Midbrain (tissue), 1 donor: Measurements from ENCODE around the gene ITGB8.
A peak's percentile ranks its signal among the peaks of the same experiment; 100 is the strongest.
"Not testable (repeated sequence)": the region's sequence is repeated elsewhere in the genome, so short reads cannot be mapped to it uniquely, and the experiment has no call there.

Source experiments
- DNase-seq: peaks from one replicate; lab custom pipeline; 2025; lab: John Stamatoyannopoulos, UW

The ITGB8 gene

DNA sequence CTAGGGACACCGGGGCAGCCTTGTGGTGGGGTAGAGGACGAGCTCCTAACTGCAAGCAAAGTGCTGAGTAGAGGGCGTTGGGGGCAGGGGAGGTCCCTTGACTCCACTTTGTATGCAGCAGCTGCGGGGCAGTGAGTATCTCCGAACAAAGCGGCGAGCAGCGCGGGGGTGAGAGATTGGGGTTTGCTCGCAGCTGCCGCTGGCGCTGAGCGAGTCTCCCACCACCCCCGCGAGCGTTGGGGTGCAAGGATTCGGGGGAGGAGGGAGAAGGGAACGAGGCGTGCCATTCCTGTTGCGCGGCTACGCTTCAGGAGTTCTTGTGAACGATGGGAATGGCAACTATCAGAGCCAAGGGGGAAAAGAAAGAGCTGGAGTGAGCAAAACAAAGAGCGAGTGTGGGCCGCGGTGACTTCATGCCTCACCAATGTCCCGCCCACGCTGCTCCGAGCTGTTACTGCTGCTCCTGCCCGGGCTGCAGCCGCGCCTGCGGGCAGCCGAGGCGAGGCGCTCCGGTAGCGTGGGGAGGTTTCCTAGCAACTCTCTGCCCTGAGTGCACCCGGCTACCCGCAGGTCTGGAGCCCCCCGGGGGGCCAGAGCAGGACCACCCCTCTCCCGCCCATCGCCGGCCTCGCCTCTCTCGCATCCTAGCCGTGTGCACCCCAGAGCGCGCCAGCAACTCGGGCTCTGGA, at the start of gene ITGB8:
TSS of gene ITGB8 (plus strand) at position 662 of the 689 bp plus-strand sequence. CDS start 907 bp downstream, outside the sequence.
- DNase-seq: peak; percentile 85

DNA sequence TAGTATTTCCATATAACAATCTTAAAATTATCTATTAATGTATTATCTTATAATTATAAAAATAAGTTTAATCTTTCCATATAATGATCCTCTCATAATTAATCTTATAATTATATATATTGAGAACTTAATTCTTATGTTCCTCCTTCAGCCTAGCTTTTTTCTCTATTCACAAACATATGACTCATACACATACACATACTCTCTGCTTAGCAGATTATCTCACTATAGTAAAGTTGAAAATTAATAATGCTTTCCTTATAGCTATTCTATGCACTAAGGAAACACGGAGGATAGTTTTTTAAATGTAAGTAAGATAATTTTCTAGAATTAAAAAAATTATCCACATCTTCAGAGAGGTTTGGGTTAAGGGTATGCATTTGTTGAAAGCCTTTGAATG, 47.7 kb upstream of the ITGB8 start:
- no peak for DNase-seq

DNA sequence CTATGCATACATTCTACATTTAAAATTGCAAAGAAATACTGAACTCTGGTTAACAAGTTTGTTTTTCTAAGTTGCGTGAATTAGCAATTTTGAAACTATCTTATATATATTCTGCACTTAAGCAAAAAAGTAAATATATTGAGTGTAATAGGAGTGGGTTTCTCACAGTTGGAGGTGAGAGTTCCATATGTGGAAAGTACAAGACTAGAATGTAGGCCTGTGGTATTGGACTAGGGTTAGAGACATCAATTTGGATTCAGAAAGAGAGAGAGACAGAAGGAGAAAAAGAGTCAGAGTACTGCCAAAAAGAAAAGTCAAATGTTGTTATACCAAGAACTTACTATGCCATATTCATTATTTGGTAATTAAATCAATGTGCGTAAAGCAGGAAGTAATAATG, 47.3 kb upstream of the ITGB8 start:
- no peak for DNase-seq

DNA sequence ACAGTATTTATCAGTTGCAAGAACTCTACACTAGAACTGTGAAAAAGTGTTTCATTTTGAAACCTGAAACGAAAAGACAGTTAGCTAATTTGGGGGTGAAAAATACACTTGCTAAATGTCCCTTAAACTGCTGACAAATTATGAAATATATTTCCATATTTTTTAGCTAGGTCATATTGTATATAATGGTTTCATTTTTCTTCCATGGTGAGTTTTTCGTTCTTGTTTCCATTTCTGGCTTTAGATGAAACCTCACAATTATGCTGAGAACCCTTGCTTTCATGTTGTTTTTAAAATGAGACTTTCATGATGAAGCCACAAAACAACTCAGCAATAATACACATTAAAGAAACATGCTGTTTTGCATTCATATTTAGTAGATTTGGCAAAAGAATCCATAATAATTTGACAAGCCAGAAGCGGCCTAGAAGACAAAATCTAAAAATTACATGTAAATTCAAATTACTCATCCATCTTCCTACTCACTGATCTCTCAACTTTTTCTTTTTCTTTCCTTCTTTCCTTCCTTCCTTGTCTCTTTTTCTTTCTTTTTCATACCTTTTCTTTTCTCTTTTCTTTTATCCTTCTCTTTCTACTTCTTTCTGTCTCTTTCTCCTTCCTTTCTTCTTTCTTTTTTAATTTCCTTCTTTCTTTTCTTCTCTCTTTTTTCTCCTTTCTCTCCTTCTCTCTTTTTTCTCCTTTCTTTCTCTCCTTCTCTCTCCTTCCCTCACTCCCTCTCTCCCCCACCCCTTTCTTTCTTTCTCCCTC, 46.5 kb upstream of the ITGB8 start:
- DNase-seq: no peak

DNA sequence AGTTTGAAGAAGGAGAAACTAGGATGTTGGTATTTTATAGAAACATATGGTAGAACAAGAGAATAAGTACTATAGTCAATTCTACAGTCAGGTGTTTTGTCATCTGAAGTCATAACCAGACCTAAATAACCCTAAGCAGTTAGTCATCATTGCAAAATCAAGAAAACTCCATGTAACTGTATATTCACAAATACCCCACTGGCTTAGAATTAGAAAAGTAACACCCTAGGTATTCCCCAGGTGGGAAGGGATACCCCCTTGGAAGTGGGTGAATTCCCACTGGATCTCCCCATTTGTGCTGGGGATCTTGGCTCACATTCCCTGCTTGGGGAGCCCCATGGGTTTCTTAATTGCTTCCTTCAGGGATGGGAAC, 45.9 kb upstream of the ITGB8 start:
- DNase-seq: no peak

DNA sequence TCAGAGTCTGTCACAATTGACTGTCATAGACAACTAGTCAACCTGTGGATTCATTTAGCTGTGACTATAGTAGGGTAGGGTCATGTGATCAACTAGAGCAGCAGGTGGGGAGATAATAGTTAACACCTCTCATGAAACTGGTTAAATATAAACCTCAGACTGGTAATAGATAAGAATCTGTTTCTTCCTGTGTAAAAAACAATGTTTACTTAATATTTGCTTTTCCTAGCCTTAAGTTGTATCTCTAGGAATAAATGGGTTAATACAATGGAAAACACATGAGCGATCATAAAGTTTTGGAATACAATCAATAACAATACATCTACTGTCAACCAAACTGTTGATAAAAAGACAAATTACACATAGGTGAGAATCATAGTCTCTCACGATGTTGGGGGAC, 43.4 kb upstream of the ITGB8 start:
- no peak for DNase-seq

DNA sequence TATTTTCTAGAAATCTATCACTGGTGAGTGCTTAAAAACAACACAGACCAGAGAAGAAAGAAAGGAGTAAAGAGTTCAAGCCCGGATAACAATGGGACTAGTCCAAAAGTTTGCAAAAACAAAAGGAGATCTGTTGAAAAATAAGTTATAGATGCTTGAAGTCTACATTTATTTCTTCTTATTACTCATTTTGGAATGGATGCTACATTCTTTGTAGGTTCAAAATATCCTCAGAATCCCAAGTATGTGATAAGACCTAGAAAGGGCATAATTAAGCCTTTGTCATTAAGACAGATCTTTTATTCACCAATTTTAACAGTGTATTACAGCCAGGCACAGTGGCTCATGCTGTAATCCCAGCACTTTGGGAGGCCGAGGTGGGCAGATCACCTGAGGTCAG, 42.7 kb upstream of the ITGB8 start:
- DNase-seq: no peak

DNA sequence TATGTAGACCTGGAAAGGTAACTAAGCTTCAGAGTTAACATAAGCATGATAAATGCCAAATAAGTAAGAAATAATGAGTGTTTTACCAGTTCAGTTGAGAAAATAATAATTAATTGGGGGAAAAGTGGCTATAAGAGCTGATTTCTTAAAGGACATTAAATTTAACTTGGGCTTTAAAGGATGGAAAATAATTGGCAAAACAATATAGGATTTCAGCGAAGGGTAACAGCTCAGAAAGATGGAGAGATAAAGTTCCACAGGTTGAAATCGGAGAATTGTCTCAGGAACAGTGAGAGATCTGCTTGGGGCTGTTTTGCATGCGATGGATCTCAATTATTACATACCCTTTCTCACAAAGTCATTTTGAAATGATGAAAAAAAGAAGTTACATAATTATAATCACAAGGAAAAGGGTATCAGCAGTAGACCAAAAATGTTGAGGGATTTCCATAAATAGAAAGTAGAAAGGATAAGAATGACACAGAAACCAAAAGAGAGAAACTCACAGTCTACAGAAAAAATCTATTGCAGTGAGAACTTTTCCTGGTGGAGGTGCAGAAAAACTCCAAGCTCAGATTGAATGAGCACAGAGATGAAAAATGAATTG, 40.1 kb upstream of the ITGB8 start:
- no peak for DNase-seq

DNA sequence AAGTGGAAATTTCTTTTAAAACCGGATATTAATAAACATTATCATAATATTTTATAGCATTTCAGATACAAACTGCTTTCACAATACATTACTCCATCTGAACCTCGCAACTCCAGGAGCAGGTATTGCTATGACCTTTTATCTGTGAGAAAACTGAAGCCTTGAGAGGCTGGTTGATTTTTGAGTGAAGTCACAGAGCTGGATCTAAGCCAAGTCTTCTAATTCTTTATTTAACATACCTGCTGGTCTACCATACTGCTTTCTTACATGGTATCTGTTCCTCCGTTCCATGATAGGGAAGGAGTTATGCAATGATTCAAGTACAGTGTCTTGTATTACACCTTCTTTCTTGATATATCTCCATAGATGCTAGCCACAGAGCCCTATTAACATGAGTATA, 37.4 kb upstream of the ITGB8 start:
- no peak for DNase-seq

DNA sequence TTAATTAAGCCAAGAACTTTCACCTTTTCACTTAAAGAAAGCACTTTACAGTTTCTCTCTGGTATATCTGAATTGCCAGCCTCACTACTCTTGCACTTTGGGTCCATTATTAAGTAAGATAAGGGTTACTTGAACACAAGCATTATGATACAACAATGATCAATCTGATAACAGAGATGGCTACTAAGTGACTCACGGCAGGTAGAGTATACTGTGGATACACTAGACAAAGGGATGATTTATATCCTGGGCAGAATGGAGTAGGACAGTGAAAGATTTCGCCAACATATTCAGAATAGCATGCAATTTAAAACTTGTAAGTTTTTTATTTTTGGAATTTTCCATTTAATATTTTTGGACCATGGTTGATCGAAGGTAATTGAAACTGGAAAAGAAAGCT, 34.3 kb upstream of the ITGB8 start:
- DNase-seq: no peak

DNA sequence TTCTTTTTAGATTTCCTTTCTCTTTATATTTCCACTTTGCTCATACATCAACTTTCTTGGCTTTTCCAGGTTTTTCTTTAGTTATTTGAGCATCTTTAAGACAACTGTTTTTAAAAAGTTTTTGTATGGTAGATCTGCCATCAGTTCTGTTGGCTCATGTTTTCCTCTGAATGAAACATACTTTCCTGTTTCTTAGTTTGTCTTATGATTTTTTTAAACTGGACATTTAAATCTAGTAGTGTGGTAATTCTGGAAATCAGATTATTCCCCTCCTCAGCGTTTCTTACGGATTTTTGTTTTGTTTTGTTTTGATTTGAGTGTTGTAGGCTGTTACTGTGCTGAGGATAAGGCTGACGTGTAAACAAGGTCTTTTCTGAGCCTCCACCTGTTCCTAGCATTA, 33.8 kb upstream of the ITGB8 start:
- no peak for DNase-seq

DNA sequence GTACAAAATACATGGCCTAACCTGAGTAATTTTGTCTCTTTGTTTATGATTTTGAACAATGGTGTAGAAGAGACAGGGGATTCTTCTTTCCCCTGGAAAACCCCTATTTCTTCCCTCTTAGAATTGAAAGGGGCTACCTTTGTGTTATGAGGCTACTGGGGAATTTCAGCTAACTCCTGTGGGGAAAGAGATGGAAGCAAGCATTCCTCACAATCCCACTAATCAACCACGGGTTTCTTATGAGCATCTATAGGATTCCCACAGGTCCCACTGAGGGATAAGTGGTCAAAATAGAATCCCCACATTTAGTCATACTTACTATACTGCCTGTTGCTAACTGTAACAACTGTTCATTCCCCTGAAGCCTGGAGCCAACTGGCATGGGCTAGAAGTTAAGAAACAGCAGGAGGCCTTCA, 32.2 kb upstream of the ITGB8 start:
- no peak for DNase-seq

DNA sequence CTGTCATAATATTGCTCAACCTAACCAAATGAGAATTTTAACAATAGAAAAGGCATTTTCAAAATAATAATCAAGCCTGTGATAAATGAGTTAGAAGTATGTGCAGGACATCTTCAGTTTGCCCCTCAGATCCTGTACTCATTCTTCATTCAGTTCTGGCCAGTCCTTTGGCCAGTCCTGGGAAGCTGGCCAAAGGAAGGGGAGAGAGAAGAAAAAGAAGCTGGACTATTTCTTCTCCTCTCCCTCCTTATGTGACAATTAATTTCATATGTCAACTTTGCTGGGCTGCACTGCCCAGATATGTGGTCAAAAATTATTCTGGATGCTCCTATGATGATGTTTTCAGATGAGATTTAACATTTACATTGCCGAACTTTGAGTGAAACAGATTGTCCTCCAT, 31.6 kb upstream of the ITGB8 start:
- no peak for DNase-seq

DNA sequence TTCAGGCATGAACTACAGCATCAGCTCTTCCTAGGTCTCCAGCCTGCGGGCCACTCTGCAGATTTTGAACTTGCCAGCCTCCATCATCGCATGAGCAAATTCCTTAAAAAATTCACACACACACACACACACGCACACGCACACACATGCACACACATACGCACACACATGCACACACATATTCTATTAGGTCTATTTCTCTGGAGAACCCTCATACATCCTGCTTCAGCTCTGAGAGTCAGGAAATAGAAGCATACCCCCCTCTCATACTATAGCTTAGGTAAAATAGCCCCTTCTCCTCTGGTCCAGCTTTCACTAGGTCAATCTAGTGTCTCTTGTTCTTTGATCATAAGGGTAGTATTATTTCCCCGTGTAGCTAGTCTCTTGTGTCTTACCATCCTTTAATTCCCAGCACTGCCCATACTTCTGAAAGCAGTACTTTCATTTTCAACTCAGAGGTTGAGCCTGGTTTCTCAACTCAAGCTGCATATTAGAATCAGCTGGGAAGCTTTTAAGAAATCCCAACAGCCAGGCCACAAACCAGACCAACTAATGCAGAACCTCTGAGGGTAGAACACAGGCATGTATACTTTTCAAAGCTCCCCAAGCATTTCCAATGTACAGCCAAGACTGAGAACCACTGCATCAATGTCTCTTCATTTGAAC, 30.9 kb upstream of the ITGB8 start:
- no peak for DNase-seq

DNA sequence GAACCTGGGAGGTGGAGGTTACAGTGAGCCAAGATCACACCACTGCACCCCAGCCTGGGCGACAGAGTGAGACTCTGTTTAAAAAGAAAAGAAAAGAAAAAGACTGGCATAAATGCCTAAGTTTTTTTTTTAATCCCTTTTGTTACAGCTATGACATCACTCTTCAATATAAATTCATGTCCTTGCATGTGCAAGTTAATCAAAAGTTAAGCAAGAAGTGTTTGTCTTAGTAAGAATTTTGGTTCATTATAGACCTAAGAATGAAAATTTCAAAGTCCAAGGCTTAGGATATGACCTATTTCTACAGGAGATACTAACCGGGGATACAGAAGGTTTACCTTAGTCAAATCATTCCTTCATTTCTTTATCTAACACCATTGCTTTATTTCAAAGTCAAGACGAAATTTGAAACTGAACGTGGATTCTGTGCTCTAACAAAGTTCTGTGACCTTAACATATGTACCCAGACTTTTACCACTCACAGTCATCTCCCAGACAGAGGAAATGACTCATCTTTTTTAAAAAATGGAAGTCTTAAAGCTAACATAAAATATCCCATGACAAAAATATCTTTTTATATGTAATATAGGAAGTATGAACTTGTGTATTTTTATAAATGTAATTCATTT, 29.3 kb upstream of the ITGB8 start:
- no peak for DNase-seq

DNA sequence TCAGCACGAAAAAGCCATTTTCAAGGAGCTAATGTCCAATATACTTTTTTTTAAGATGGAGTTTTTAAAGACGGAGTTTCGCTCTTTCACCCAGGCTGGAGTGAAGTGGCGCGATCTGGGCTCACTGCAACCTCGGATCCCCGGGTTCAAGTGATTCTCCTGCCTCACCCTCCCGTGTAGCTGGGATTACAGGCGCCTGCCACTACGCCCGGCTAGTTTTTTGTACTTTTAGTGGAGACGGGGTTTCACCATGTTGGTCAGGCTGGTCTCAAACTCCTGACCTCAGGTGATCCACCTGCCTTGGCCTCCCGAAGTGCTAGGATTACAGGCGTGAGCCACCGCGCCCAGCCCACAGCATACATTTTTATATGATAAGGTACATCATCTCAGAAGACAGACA, 28.4 kb upstream of the ITGB8 start:
- DNase-seq: not testable (repeated sequence)

DNA sequence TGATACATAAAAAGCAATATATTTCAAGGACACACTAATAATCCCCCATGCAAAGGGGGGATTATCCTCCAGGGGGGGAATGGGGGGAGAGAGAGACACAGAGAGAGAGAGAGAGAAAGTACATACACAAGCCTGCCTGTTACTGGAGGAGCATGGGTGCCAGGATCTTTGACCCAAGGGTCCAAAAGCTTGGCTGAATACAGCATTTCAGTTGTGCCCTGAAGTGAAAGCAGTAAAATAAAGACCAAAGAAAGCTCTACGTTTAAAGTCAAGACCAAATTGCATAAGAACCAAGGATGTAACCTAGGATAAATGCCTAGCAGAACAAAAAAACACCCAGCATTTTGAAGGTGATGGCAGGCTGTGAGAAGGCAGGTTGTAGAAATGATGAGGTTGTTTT, 27.8 kb upstream of the ITGB8 start:
- DNase-seq: no peak

DNA sequence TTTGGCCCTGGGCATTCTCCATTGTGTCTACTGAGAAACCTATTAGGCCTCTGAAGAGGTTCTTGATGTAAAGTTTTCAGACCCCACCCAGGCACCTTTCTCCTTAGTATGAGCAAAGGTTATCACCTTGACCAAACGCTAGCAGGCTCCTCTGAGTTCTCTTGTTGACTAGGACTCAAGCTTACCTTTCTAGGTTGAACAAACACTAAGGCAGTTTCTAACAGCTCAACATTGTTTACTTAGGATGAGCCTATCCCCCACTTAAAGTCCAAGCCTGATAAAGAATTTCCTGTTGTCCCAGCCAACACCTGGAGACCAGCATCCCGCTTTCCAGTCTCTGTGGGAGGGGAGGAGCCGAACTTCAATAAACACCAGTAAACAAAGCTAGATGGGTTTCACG, 26.3 kb upstream of the ITGB8 start:
- DNase-seq: no peak

DNA sequence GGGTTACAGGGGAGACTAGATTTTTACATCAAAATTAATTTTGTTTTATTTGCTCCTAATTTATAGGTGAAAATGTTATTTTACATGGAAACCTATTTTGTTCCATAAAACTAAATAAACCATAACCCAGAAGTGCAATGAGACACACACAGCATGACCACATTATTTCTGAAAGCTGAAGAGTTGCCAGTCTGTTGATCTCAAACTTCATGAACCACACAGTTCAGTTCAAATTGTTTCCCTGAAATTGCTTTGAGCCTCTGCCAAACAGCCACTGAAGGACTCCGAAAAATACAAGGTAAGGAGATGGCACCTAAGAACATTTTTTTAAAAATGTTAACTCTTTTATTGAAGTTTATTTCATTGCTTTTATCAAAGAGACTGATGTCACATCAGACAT, 25.0 kb upstream of the ITGB8 start:
- no peak for DNase-seq

DNA sequence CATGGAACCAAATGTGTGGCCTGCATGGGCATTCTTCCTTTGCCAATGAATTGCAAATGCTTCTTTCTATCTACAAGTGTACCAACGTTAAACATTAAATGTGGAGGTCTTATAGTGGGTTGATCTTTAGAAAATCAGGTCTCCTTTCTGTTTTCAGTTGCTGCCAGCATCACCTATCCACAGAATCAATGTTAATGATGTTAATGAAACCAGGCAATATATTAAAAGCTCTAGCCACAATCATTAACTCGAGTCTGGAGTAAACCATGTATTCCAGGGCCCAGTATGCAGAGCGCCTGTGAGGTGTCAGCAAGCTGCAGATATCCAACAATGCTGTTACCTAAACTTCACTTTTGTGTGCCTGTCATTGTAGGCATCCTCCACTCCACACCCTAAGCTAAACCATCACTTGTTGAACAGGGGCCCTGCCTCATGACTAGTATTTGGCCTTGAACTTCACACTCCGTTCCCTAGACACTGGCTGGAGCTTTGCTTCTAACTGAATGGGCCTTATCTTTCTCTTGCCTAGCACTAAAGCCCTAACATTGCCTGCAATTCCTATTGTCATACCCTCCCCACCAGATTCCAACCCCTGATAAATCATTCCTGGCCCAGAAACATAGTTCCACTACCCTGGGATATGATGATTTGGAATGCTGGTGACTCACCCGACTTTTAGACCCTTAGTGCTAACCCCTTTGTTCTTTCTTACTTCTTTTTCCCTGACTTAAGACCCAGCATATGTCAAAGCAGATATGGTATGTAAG, 24.3 kb upstream of the ITGB8 start:
- no peak for DNase-seq

DNA sequence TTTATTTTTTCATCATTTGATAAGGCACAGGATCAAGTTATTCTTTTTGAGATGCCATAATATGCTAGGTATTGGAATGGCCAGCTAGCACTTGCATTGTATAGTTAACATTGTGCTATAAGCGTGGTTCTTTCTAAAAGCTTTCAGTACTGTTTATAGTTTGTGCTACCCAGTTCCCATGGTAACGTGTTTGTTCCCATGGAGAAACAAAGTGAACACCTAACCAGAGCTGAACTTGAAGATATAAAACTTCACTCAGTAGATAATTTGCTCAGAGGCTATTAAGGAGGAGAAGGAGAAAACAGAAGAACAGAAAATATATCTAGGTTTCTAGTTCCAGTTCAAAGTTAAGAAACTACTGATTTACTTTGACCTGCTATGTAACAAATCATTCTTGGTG, 23.6 kb upstream of the ITGB8 start:
- no peak for DNase-seq

DNA sequence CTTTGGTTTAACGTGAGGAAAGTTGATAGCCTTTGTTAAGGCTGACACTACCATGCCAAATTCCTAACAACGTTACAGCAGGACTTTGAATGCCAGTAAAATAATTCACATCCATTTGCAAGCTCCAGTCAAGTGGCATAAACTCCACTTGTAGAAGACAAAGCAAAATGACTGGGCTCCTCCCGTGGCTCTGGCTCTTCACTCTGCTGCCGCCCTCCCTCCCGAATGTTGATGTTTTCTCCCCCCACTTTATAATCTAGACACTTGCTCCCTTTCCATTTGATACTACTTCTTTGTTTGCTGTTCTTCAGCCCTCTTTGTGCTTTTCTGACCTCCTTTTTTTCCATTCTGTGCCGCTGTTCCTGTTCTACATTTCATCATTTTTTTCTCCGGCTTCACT, 22.8 kb upstream of the ITGB8 start:
- peak; percentile 23 for DNase-seq
